Stimulated activated memory B cell treated with anti-CD40 and anti-IgM and Interleukin-4, amounts not matched to agents 10 μg/mL and 1 μg/mL and 100 μg/mL, for 72 hours (primary cell): ENCODE measurements around the gene MAX.
"Not testable (repeated sequence)": the region's sequence is repeated elsewhere in the genome, so short reads cannot be mapped to it uniquely, and the experiment has no call there.

Experiments used
- ATAC-seq: fragments of 150-1000 bp; cut with Tn5 transposase; 2 replicates; pipeline ENCODE4 v1.10.0; 2021
- H3K27ac Mint-ChIP-seq: one replicate; pipeline ENCODE4 v1.8.0; 2022; ENCODE audit warnings: mild to moderate bottlenecking, mixed read lengths
- H3K27me3 Mint-ChIP-seq: one replicate; pipeline ENCODE4 v1.8.0; 2022; ENCODE audit warnings: mixed read lengths
- H3K36me3 Mint-ChIP-seq: one replicate; pipeline ENCODE4 v1.8.0; 2022; ENCODE audit warnings: mixed read lengths
- H3K4me1 Mint-ChIP-seq: one replicate; pipeline ENCODE4 v1.8.0; 2022; ENCODE audit warnings: mixed read lengths
- H3K4me3 Mint-ChIP-seq: one replicate; pipeline ENCODE4 v1.8.0; 2022; ENCODE audit warnings: mild to moderate bottlenecking, moderate library complexity, mixed read lengths
- H3K9me3 Mint-ChIP-seq: one replicate; pipeline ENCODE4 v1.8.0; 2022; ENCODE audit warnings: mixed read lengths

The MAX gene

DNA sequence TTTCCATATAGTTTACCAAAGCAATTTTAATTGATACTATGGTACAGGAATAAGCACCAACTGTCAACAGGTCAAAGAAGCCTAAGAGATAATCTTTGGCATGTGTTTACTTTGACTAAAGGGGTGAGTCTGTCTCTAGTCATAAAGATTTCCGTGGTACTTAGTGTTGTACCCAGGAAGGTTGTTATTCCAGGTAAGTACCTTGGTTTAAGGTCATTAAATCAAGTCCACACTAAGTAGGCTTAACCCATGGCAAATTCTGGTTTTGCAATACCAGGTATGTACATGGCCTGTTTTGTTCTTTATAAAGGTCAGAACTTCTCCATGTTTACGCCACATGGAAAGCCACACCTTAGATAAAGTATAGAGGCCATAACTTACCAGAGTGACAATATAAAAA is 10.0 kb downstream of the MAX start:
- Mint-ChIP-seq H3K36me3 (peaks cover 56% of the 10 kb centered on the region), H3K9me3 (peaks cover 3% of the 10 kb centered on the region), H3K27ac (no peak overlapping the region), H3K27me3 (no peaks in the 10 kb centered on the region), H3K4me3 (no peak overlapping the region), H3K4me1 (peaks cover 25% of the 10 kb centered on the region)
- ATAC-seq, result no peak

DNA sequence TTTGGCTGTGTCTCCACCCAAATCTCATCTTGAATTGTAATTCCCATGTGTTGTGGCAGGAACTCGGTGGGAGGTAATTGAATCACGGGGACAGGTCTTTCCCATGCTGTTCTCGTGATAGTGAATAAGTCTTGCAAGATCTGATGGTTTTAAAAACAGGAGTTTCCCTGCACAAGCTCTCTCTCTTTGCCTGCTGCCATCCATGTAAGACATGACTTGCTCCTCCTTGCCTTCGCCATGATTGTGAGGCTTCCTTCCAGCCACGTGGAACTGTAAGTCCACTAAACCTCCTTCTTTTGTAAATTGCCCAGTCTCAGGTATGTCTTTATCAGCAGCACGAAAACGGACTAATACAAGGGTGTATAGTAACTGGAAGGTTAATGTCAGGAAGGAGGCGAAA is 14.5 kb downstream of the MAX start:
- not testable (repeated sequence) for ATAC-seq, H3K27ac Mint-ChIP-seq, H3K27me3 Mint-ChIP-seq, H3K9me3 Mint-ChIP-seq, H3K4me3 Mint-ChIP-seq
- Mint-ChIP-seq H3K36me3 (peaks cover 75% of the 10 kb centered on the region), H3K4me1 (peaks cover 21% of the 10 kb centered on the region)

DNA sequence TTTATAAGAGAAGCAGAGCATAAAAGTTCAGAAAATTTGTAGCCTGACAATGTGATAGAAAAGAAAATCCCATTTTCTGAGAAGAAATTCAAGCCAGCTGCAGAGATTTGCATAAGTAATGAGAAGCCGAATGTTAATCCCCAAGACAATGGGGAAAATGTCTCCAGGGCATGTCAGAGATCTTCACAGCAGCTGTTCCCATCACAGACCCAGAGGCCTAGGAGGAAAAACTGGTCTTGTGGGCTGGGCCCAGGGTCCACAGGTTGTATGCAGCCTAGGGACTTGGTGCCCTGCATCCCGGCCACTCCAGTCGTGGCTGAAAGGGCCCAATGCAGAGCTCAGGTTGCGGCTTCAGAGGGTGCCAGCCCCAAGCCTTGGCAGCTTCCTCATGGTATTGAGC is 15.6 kb downstream of the MAX start:
- Mint-ChIP-seq H3K36me3 (peaks cover 84% of the 10 kb centered on the region), H3K4me1 (peaks cover 32% of the 10 kb centered on the region)
- H3K27ac Mint-ChIP-seq, H3K9me3 Mint-ChIP-seq, ATAC-seq, H3K27me3 Mint-ChIP-seq, H3K4me3 Mint-ChIP-seq: not testable (repeated sequence)

DNA sequence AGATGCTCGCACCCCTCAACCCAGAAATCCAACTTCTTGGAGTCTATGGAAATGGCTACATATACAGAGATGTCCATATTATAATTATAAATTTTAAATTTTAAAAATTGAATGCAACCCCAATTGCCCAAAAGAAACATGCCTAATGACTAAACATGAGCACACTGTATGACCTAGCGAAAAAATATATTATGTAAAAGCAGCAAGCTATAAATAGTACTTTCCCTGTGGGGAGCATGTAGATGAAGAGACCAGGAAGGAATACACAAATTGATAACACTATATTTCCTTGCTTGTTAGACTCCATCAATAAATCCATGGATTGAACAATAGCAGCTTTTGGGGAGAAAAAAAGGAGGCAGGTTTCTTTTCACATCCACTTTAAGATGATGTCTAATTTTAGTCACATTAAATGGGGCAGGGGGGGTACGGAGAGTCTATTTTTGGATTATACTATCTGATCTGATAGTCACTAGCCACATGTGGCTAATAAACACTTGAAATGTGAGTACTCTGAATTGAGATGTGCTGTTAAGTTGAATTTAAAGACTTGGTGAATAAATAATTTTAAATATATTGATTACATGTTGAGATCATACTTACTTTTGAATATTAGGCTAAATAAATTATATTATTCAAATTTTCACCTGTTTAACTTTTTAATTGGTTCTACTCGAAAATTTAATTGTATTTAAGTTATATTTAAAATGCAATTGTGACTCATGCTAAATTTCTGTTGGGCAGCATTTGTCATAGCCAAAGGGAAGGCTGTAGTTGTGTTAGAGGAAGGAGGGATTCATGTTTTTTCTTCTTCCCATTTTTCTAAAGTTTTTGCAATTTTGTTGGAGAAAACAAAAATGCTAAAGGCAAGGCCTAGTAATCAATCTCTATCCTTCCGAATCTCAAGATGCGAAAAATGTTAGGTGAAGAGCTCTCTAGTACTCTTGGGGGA is 17.5 kb downstream of the MAX start:
- Mint-ChIP-seq H3K36me3 (peaks cover 89% of the 10 kb centered on the region), H3K4me1 (peaks cover 39% of the 10 kb centered on the region), H3K9me3 (peaks cover 8% of the 10 kb centered on the region), H3K27ac (no peak overlapping the region), H3K4me3 (no peak overlapping the region), H3K27me3 (no peaks in the 10 kb centered on the region)
- no peak for ATAC-seq

DNA sequence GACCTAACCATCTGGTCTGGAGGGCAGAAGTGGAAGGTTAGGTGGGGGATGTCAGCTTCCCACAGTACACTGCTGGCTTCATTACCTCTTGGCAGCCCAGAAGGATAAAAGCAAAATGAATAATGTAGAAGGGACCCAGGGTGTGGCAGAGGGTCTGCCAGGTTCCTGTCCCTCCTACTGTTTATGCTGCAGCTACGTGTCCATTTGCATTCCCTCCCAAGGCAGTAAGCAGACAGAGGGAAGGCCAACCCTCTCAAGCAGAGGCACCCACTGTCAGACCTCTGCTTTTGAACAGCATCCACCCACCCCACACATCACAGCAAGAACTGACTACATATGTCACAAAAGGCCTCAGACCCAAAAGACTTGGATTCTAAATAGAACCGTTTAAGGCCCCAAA is 19.4 kb downstream of the MAX start:
- Mint-ChIP-seq H3K36me3 (peaks cover 87% of the 10 kb centered on the region), H3K9me3 (peaks cover 7% of the 10 kb centered on the region), H3K4me1 (peaks cover 43% of the 10 kb centered on the region), H3K4me3 (no peak overlapping the region), H3K27ac (peak overlapping the region; percentile 29), H3K27me3 (no peaks in the 10 kb centered on the region)
- no peak for ATAC-seq

DNA sequence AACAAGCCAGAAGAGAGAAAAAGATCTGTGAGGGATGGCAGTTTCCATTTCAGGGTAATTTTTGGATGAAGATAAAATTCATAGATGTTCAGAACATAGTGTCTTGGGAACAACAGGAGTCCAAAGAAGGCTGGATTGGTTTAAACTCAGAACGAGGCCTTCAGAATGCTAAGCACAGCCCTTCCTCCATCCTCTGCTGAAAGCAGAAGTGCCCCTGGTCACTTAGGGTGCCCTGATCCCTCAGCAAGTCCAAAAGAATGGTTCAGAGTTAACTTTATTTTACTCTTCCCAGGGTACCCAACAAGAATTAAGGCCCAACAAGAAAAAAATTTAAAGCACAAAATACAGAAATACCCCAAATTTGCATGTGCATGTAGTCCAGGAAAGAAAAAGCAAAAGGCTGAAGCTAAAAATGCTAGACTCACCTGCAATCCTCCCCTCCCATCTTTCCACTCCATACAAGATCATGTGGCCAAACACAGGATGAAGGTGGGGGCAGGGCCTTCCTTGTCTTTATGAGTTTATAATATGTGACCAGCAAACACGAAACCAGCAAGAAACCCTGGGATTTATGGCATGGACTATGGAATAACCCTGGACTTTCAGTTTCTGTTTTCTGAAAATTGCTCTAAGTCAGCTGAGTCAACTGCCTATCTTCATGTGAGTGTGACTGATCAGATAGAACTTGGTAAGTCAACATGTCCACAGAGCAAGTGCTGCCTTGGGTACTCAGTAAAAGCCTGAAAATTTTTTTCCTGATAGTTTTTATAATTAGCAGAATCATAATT is 21.2 kb downstream of the MAX start:
- no peak overlapping the region for H3K4me3 Mint-ChIP-seq
- H3K36me3 Mint-ChIP-seq, result peaks cover 82% of the 10 kb centered on the region
- peak overlapping the region; percentile 29 for H3K27ac Mint-ChIP-seq
- peaks cover 41% of the 10 kb centered on the region for H3K4me1 Mint-ChIP-seq
- no peaks in the 10 kb centered on the region for H3K27me3 Mint-ChIP-seq
- H3K9me3 Mint-ChIP-seq, result peaks cover 3% of the 10 kb centered on the region
- no peak for ATAC-seq

DNA sequence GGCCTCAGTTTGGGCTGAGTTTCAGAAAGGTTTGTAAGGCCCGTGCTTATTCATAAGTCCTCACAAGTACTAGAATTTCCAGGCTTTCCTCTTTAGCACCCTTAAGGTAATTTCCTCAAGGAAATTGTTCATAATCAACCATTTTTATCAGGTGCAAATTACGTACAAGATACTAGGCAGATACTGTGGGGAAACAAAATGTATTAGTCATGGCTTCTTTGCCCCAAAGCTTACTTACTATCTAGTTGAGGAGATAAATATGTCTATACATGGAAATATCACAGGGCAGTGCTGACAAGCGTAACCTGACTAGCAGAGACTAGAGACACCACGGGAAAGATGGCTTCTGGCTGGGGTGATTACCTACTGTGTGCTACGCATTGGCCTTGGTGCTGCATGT is 22.5 kb downstream of the MAX start:
- Mint-ChIP-seq H3K4me3 (no peak overlapping the region), H3K4me1 (peaks cover 42% of the 10 kb centered on the region), H3K27ac (no peak overlapping the region), H3K9me3 (no peaks in the 10 kb centered on the region), H3K27me3 (no peaks in the 10 kb centered on the region), H3K36me3 (peaks cover 83% of the 10 kb centered on the region)
- ATAC-seq, result no peak

DNA sequence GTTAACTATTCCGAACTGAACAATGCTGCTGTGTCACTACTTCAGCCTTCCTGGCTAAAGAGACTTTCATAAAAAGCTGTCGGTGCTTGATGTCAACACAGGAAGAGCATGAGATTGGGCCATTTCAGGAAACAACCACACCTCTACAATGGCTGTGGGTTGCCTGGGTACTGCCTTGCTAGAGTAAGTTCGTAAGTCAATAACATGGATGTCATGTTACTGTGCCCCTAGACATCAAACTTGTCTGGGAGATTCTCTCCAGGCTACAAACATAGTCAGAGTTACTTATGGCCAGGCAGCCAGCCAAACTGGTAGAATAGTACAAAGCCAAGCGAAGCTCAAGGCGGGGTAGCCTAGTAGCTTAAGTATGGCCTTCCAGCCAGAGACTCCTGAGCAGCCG is 23.1 kb downstream of the MAX start:
- Mint-ChIP-seq H3K36me3 (peaks cover 83% of the 10 kb centered on the region), H3K27ac (no peak overlapping the region), H3K27me3 (no peaks in the 10 kb centered on the region), H3K9me3 (no peaks in the 10 kb centered on the region), H3K4me1 (peaks cover 47% of the 10 kb centered on the region), H3K4me3 (no peak overlapping the region)
- ATAC-seq, result no peak

DNA sequence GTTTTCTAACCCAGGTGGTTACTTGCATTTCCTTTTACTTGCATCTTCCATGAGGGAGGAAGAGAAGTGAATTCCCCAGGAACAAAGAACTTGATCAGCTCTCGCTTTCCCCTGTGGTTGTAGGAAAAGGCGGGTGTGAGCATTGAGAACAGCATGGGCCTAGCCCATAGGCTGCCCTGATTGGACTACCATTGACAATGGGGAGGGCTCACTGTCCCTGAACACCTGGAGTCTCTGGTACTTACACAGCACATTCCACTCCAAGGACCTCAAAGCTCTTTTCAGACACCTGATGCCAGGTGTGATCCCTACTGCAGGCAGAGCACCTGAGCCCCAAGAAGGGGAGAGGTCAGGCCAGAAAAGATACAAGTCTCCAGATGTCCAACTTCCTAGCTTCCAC is 25.0 kb downstream of the MAX start:
- H3K9me3 Mint-ChIP-seq, result no peaks in the 10 kb centered on the region
- no peak for ATAC-seq
- no peak overlapping the region for H3K4me3 Mint-ChIP-seq
- H3K36me3 Mint-ChIP-seq, result peaks cover 78% of the 10 kb centered on the region
- no peak overlapping the region for H3K27ac Mint-ChIP-seq
- peaks cover 47% of the 10 kb centered on the region for H3K4me1 Mint-ChIP-seq
- no peaks in the 10 kb centered on the region for H3K27me3 Mint-ChIP-seq

DNA sequence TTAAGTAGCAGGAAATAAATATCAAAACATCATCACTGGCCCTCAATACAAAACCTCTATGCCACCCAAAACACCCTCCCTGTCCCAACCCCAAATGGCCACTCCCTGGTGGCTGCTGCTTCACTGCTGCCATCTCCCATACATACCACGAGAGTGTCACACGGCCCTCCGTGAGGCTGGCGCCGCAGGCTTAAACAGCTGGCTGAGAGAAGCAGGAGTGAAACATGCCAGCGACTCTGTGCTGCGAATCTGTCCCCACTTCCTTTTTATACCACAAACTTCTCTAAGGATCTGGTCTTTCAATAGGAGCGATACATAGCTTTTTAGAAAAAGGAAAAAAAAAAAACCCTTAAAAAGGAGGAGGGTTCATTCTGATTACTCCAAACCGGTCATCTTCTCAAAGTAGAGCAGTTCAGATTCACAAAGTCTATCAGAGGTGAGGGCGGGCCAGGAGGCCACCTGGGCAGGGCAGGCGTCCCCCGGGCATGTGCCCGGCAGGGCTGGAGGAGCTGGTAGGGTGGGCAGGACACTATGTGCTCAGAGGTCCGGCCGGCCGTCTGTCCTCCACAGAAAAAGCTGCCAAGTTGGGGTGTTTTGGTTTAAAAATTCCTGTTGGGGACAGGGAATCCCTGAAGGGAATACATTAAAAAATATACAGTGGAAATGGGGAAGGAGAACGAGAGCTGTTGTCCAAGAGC is 26.5 kb downstream of the MAX start:
- ATAC-seq, result no peak
- Mint-ChIP-seq H3K4me3 (no peak overlapping the region), H3K27me3 (no peaks in the 10 kb centered on the region), H3K9me3 (no peaks in the 10 kb centered on the region), H3K36me3 (peaks cover 66% of the 10 kb centered on the region), H3K27ac (peak overlapping the region; percentile 30), H3K4me1 (peaks cover 31% of the 10 kb centered on the region)

DNA sequence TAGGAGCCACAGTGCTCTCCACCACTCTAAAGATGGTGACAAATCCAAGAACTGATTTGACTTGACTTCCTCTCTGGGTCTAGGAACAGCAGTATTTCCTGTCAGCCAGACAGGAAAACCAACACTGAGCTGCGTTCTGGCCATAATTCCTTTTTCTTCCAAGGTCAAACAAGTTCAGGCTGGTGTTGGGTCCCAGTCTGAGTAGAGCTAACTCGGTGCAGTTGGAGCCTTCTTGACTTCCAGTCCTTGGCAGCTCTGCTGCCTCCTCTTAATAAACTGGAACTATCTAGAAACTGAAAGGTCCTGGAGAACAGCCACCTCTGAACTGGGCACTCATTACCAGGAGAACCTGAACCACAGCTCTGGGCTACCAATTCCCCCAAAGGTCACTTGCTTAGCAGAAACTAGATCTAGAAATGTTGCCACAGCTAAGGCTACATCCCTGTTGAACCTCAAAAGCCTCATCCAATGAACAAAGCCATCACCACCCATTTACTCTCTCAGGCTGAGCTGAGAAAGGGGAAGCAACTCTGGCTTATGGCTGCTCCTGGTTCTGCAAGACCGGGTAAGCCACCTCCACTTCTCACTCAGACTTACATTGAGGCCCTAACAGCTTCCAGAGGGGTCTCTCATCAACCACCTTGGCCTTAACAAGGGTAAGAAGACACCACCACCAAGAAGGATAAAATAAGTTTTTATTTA is 27.7 kb downstream of the MAX start:
- Mint-ChIP-seq H3K27ac (peak overlapping the region; percentile 75), H3K4me3 (no peak overlapping the region), H3K27me3 (no peaks in the 10 kb centered on the region), H3K4me1 (peaks cover 26% of the 10 kb centered on the region), H3K9me3 (no peaks in the 10 kb centered on the region), H3K36me3 (peaks cover 54% of the 10 kb centered on the region)
- peak; percentile 91 for ATAC-seq

DNA sequence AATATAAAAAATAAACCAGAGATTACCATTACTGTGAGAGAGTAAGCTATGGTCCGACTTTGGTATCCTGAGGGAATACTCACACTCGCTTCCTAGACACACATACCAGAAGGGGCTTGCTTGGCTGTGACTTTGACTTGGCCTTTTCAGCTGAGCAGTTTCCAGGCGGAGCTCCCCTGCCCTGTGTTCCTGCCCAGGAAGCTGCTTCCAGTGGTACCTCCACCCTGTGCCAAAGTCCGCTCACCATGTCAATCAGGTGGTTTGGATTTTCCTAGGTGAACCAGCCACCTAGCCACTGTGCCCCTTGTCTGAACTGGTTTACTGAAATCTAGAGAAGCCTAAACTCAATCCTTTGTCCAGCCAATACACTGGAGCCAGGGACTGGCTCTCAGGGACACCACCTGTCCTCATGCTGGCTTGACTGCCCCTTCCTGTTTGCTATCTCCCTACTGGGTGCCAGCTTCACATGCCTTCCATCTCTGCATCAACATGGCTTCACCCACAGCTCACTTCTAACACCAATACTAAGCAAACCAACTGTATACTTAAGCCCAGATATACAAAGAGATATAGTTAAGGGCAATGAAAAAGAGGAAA is 28.6 kb downstream of the MAX start:
- Mint-ChIP-seq H3K4me3 (no peak overlapping the region), H3K9me3 (no peaks in the 10 kb centered on the region), H3K27me3 (no peaks in the 10 kb centered on the region), H3K4me1 (peaks cover 23% of the 10 kb centered on the region), H3K36me3 (peaks cover 52% of the 10 kb centered on the region), H3K27ac (peak overlapping the region; percentile 75)
- ATAC-seq, result no peak

DNA sequence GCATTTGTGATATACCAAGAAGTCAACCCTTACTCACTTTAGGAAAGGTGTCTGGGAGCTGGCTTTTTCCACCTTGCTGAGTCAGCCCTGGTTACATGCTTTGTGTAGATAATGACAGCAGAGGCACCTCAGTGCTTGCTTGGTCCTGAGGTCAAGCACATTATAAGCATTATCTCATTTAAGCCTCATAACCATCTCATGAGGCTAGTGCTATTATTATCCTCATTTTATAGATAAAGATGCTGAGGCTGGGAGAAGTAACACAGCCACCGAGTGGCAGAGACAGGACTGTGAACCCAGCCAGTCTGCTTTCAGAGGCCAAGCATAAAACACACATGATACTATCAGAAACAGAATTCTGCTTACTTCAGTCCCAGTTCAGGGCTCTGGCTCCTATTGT is 29.4 kb downstream of the MAX start:
- Mint-ChIP-seq H3K27me3 (no peaks in the 10 kb centered on the region), H3K36me3 (peaks cover 57% of the 10 kb centered on the region), H3K27ac (no peak overlapping the region), H3K9me3 (no peaks in the 10 kb centered on the region), H3K4me3 (no peak overlapping the region), H3K4me1 (peaks cover 23% of the 10 kb centered on the region)
- no peak for ATAC-seq

DNA sequence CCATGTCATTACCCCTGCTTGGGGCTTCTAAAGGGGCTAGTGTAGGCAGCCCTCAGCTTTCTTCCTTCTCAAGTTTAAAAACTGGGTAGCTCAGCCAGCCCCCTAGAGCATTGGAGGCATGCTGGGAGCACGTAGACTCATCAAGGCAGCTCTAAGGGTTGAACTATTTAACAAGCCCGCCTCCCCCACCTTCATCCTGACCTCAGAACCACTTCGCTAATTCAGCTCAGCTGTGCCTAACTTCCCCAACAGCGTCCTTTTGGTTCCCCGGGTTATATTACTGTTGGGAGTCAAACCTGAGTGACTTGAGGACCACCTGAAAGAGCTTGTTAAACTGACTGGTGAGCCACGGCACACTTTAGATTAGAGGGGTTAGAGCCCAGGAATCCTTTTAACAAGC is 30.1 kb downstream of the MAX start:
- Mint-ChIP-seq H3K36me3 (peaks cover 58% of the 10 kb centered on the region), H3K4me1 (peaks cover 23% of the 10 kb centered on the region), H3K9me3 (no peaks in the 10 kb centered on the region), H3K4me3 (no peak overlapping the region), H3K27me3 (no peaks in the 10 kb centered on the region), H3K27ac (no peak overlapping the region)
- ATAC-seq, result no peak
